Fibroblast of lung (primary cell): ENCODE results near the gene COL9A3. TPM values are rescaled to one million over a fixed set of nuclear protein-coding genes. Genes with fewer than 3 reads are reported as not detected.

Experiments used
- DNase-seq, 2 donors: peaks; one replicate each; pipeline versions ENCODE4 v3.0.0 to v3.0.0-alpha.2; 2010; ENCODE audit warnings: low read depth in 2 of 2
- H2AFZ ChIP-seq: 2 replicates; pipeline ENCODE4 v1.5.1; 2012; ENCODE audit warnings: low read length, control low read depth, inconsistent platforms
- H3K27ac ChIP-seq: 2 replicates; pipeline ENCODE4 v1.5.1; 2011; ENCODE audit warnings: low read length, control low read depth; ENCODE audit not compliant: insufficient read depth
- H3K27me3 ChIP-seq: 2 replicates; pipeline ENCODE4 v1.5.1; 2011; ENCODE audit warnings: mild to moderate bottlenecking, low read length; ENCODE audit not compliant: control insufficient read depth, insufficient read depth
- H3K36me3 ChIP-seq: 2 replicates; pipeline ENCODE4 v1.5.1; 2011; ENCODE audit warnings: low read length; ENCODE audit not compliant: control insufficient read depth, insufficient read depth
- H3K4me1 ChIP-seq: 2 replicates; pipeline ENCODE4 v1.5.1; 2011; ENCODE audit warnings: low read length; ENCODE audit not compliant: control insufficient read depth, insufficient read depth; ENCODE audit errors: extremely low read depth
- H3K4me2 ChIP-seq: 2 replicates; pipeline ENCODE4 v1.5.1; 2011; ENCODE audit warnings: low read length, control low read depth; ENCODE audit not compliant: insufficient read depth; ENCODE audit errors: extremely low read depth
- H3K4me3 ChIP-seq, 4 experiments: fragments of 200-600 bp in 1 of 4; sonication (generic) in 1 of 4; replicated peaks in 1 of 4; 2 replicates each; pipeline ENCODE4 v1.5.1; 2011 to 2016; ENCODE audit warnings: low read length in 4 of 4, low read depth in 3 of 4, mild to moderate bottlenecking in 3 of 4, control low read depth in 2 of 4, inconsistent platforms in 1 of 4, mixed read lengths in 1 of 4; ENCODE audit not compliant: insufficient read depth in 1 of 4; ENCODE audit errors: control extremely low read depth in 1 of 4
- H3K79me2 ChIP-seq: 2 replicates; pipeline ENCODE4 v1.5.1; 2012; ENCODE audit warnings: mild to moderate bottlenecking, low read length, inconsistent platforms; ENCODE audit not compliant: control insufficient read depth, insufficient read depth
- H3K9ac ChIP-seq: 2 replicates; pipeline ENCODE4 v1.5.1; 2011; ENCODE audit warnings: mild to moderate bottlenecking, low read length, control low read depth; ENCODE audit not compliant: insufficient read depth
- H3K9me3 ChIP-seq: 2 replicates; pipeline ENCODE4 v1.5.1; 2012; ENCODE audit warnings: low read depth, low read length; ENCODE audit not compliant: control insufficient read depth, insufficient read depth
- H4K20me1 ChIP-seq: 2 replicates; pipeline ENCODE4 v1.5.1; 2011; ENCODE audit warnings: low read length; ENCODE audit not compliant: control insufficient read depth, insufficient read depth; ENCODE audit errors: extremely low read depth
- EZH2 ChIP-seq: IDR thresholded peaks from 2 replicates; pipeline ENCODE4 v1.5.1; 2012; ENCODE audit warnings: low read length, control low read depth, mild to moderate bottlenecking; ENCODE audit errors: missing control alignments
- polyA plus RNA-seq, 2 donors: library from polyadenylated mRNA; depleted of rRNA in 1 of 2; stranded (reverse) in 1 of 2; unstranded in 1 of 2; fragments of >200 nt; gene quantifications; 2 replicates each; pipeline ENCODE4 v1.2.1, GENCODE V29; 2011 to 2012; ENCODE audit warnings: missing spikeins in 1 of 2
- total RNA-seq: library from RNA; depleted of rRNA; stranded (reverse); fragments of >200 nt; gene quantifications from 2 replicates; pipeline ENCODE4 v1.2.1, GENCODE V29; 2014
- TF ChIP-seq, protein P1 (sequence below), 2 donors: IDR thresholded peaks in 1 of 2; conservative IDR thresholded peaks in 1 of 2; 1 replicate in 1 of 2; 2 replicates in 1 of 2; pipeline ENCODE4 v1.5.1; 2011 to 2012; ENCODE audit warnings: low read length in 2 of 2, control low read depth in 1 of 2, inconsistent platforms in 1 of 2, low read depth in 1 of 2, mild to moderate bottlenecking in 1 of 2

COL9A3 gene
- total and polyA plus RNA-seq, 2 donors (not counting 1 experiment from before 2014, with no cell fraction given) = 0.17 TPM

DNA sequence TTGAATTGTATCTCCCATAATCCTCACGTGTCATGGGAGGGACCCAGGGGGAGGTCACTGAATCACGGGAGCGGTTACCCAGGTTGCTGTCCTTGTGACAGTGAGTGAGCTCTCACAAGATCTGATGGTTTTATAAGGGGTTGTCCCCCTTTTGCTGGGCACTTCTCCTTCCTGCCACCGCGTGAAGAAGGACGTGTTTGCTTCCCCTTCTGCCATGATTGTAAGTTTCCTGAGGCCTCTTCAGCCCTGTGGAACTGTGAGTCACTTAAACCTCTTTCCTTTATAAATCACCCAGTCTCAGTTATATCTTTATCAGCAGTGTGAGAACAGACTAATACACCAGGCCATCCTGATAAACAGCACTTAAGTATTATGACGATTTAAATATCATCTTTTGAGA is 29.5 kb upstream of the COL9A3 start:
- Histone ChIP-seq H3K4me3 (no peak overlapping the region), H3K4me1 (peaks cover 8% of the 10 kb centered on the region), H3K79me2 (no peaks in the 10 kb centered on the region), H3K4me2 (no peak overlapping the region), H3K27ac (no peak overlapping the region), H3K9ac (no peak overlapping the region), H4K20me1 (no peaks in the 10 kb centered on the region), H2AFZ (no peak overlapping the region), H3K27me3 (peaks cover 10% of the 10 kb centered on the region), H3K9me3 (no peaks in the 10 kb centered on the region), H3K36me3 (no peaks in the 10 kb centered on the region)
- DNase-seq = no peak
- TF ChIP-seq, protein P1, sequence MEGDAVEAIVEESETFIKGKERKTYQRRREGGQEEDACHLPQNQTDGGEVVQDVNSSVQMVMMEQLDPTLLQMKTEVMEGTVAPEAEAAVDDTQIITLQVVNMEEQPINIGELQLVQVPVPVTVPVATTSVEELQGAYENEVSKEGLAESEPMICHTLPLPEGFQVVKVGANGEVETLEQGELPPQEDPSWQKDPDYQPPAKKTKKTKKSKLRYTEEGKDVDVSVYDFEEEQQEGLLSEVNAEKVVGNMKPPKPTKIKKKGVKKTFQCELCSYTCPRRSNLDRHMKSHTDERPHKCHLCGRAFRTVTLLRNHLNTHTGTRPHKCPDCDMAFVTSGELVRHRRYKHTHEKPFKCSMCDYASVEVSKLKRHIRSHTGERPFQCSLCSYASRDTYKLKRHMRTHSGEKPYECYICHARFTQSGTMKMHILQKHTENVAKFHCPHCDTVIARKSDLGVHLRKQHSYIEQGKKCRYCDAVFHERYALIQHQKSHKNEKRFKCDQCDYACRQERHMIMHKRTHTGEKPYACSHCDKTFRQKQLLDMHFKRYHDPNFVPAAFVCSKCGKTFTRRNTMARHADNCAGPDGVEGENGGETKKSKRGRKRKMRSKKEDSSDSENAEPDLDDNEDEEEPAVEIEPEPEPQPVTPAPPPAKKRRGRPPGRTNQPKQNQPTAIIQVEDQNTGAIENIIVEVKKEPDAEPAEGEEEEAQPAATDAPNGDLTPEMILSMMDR (conservative IDR thresholded peaks at IDR 0.05 in 1 of 2, IDR thresholded peaks at IDR 0.05 in 1 of 2; ENCODE audit: low read depth in 1 of 2, low read length in 2 of 2) = no peak
- no peak for TF ChIP-seq EZH2

DNA sequence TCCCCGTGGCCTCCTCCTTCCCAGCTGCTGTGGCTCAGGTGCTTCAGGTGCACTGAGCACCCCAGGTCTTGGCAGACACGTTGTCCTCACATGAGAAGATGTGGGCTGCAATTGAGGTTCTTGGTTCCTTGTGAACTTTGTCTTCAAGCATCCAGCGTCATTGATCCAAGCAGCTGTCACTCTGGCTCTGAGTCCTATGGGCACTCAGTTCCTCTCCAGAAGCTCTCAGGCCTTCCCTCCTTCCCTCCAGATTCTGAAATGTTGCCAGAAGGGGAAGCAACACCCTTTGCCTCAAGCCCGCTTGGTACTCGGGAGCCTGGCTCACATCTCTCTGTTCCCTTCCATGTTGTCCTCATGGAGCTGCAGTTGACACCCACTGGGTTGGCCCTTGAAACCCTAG is 29.0 kb upstream of the COL9A3 start:
- Histone ChIP-seq H3K27ac (no peak overlapping the region), H2AFZ (no peak overlapping the region), H3K9me3 (no peaks in the 10 kb centered on the region), H3K4me3 (no peak overlapping the region), H3K4me1 (peaks cover 13% of the 10 kb centered on the region), H3K27me3 (peaks cover 10% of the 10 kb centered on the region), H3K9ac (no peak overlapping the region), H3K36me3 (no peaks in the 10 kb centered on the region), H3K79me2 (no peaks in the 10 kb centered on the region), H4K20me1 (no peaks in the 10 kb centered on the region), H3K4me2 (no peak overlapping the region)
- no peak for TF ChIP-seq EZH2
- TF ChIP-seq, protein P1 (conservative IDR thresholded peaks at IDR 0.05 in 1 of 2, IDR thresholded peaks at IDR 0.05 in 1 of 2; ENCODE audit: low read depth in 1 of 2, low read length in 2 of 2) = no peak
- DNase-seq = no peak

DNA sequence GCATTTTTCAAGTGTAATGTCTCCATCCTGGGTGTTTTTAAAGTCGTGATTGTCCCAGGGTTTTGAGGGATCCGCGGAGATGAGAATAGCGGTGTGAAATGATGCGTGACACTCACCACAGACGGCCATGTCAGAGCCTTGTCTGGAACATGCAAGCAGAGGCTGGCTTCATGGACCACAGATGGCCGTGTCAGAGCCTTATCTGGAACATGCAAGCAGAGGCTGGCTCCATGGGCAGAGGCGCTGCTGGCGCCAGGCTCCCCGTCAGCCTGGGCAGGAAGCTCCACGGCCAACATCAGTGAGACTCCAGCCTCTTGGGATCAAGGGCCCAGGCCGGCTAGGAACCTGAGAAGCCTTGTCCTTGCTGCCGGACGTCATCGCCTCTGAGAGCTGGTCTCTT is 28.2 kb upstream of the COL9A3 start:
- H3K27me3 ChIP-seq = peaks cover 10% of the 10 kb centered on the region
- no peaks in the 10 kb centered on the region for H4K20me1 ChIP-seq
- H3K4me2 ChIP-seq = no peak overlapping the region
- H3K27ac ChIP-seq = no peak overlapping the region
- no peak overlapping the region for H3K9ac ChIP-seq
- H3K79me2 ChIP-seq = no peaks in the 10 kb centered on the region
- peaks cover 15% of the 10 kb centered on the region for H3K4me1 ChIP-seq
- H3K36me3 ChIP-seq = no peaks in the 10 kb centered on the region
- H2AFZ ChIP-seq = no peak overlapping the region
- no peak for TF ChIP-seq EZH2
- TF ChIP-seq, protein P1 (conservative IDR thresholded peaks at IDR 0.05 in 1 of 2, IDR thresholded peaks at IDR 0.05 in 1 of 2; ENCODE audit: low read depth in 1 of 2, low read length in 2 of 2) = no peak
- no peak overlapping the region for H3K4me3 ChIP-seq
- no peak for DNase-seq
- H3K9me3 ChIP-seq = no peaks in the 10 kb centered on the region
